HEK293T (cell line): ENCODE results near the gene RAPGEF6.
"Not testable (repeated sequence)": the region's sequence is repeated elsewhere in the genome, so short reads cannot be mapped to it uniquely, and the experiment has no call there.

Source experiments
- ARNT ChIP-seq: fragments of 450-650 bp; IDR thresholded peaks from 2 replicates; pipeline ENCODE4 v1.6.1; 2017; ENCODE audit warnings: mild to moderate bottlenecking
- BHLHE40 ChIP-seq: fragments of 450-650 bp; IDR thresholded peaks from 2 replicates; pipeline ENCODE4 v1.6.1; 2016; ENCODE audit warnings: mild to moderate bottlenecking, moderate library complexity, borderline replicate concordance
- ELF4 ChIP-seq: fragments of 450-650 bp; IDR thresholded peaks from 2 replicates; pipeline ENCODE4 v1.6.1; 2017; ENCODE audit warnings: antibody characterized with exemption
- FOXA1 ChIP-seq: fragments of 450-650 bp; IDR thresholded peaks from 2 replicates; pipeline ENCODE4 v1.6.1; 2016; ENCODE audit warnings: mild to moderate bottlenecking
- FOXM1 ChIP-seq: fragments of 450-650 bp; IDR thresholded peaks from 2 replicates; pipeline ENCODE4 v1.6.1; 2017; ENCODE audit warnings: mild to moderate bottlenecking, borderline replicate concordance
- HDGF ChIP-seq: fragments of 450-650 bp; IDR thresholded peaks from 2 replicates; pipeline ENCODE4 v1.6.1; 2017; ENCODE audit warnings: antibody characterized with exemption, borderline replicate concordance
- L3MBTL2 ChIP-seq: fragments of 450-650 bp; conservative IDR thresholded peaks from 2 replicates; pipeline ENCODE4 v1.6.1; 2016; ENCODE audit warnings: mild to moderate bottlenecking
- LEF1 ChIP-seq: fragments of 450-650 bp; IDR thresholded peaks from 2 replicates; pipeline ENCODE4 v1.6.1; 2017; ENCODE audit warnings: mild to moderate bottlenecking, borderline replicate concordance
- NFRKB ChIP-seq: fragments of 450-650 bp; IDR thresholded peaks from 2 replicates; pipeline ENCODE4 v1.6.1; 2016; ENCODE audit warnings: mild to moderate bottlenecking, moderate library complexity
- PKNOX1 ChIP-seq: fragments of 450-650 bp; IDR thresholded peaks from 2 replicates; pipeline ENCODE4 v1.6.1; 2016
- SP1 ChIP-seq: fragments of 450-650 bp; IDR thresholded peaks from 2 replicates; pipeline ENCODE4 v1.6.1; 2017
- SUZ12 ChIP-seq: fragments of 450-650 bp; IDR thresholded peaks from 2 replicates; pipeline ENCODE4 v1.6.1; 2016; ENCODE audit warnings: mild to moderate bottlenecking
- TARDBP ChIP-seq: fragments of 450-650 bp; IDR thresholded peaks from 2 replicates; pipeline ENCODE4 v1.6.1; 2016
- ZNF384 ChIP-seq: fragments of 450-650 bp; IDR thresholded peaks from 2 replicates; pipeline ENCODE4 v1.6.1; 2016

- TF ChIP-seq PKNOX1, ELF4, BHLHE40, FOXA1, SP1, HDGF, SUZ12, ARNT, NFRKB, ZNF384, L3MBTL2, TARDBP, FOXM1, LEF1: not testable (repeated sequence)
Measured at GRCh38 chr5:131593436-131593835, 41.6 kb downstream of the RAPGEF6 start.
